Measurements from ENCODE around the gene ZCCHC14. TPM values are rescaled to one million over a fixed set of nuclear protein-coding genes. Genes with fewer than 3 reads are reported as not detected.
A peak's percentile ranks its signal among the peaks of the same experiment; 100 is the strongest.

ZCCHC14 gene
- total and polyA plus RNA-seq, 10 of the 15 experiments (the other 5 are each of a cell fraction or from before 2014, with no cell fraction given): 0.02 to 0.26 (median 0.05) TPM; not detected in 3

- H3K79me2 ChIP-seq (ENCODE audit: control insufficient read depth, insufficient read depth, low read length): no peaks in the 10 kb centered on the region
- H3K4me3 ChIP-seq: no peak overlapping the region
- 62% methylated on average over 23 of the region's 23 CpGs for WGBS (ENCODE audit: insufficient coverage, insufficient replicate concordance, low lambda C conversion rate, missing lambda C conversion rate)
- H3K27ac ChIP-seq (ENCODE audit: control insufficient read depth, insufficient read depth): no peak overlapping the region
- H3K4me1 ChIP-seq (ENCODE audit: control insufficient read depth, insufficient read depth, low read length): no peaks in the 10 kb centered on the region
- H3K4me2 ChIP-seq (ENCODE audit: control insufficient read depth, insufficient read depth): no peak overlapping the region
- ChIA-PET SMC1A (ENCODE audit: uncharacterized antibody, unreplicated experiment) (interaction anchor here (1.2 kb wide), 2 partner anchors 41 to 352 kb away, joined by 3 to 4 read pairs; no protein-coding TSS in a partner anchor), POLR2A (interaction anchor here (0.6 kb wide), 1 partner anchor 16 kb away, joined by 3 read pairs; no protein-coding TSS in a partner anchor), CTCF (interaction anchor here (1.0 to 1.3 kb wide), 4 partner anchors 22 to 347 kb away, joined by 3 to 6 read pairs (median 4); no protein-coding TSS in a partner anchor), RAD21 (ENCODE audit: unreplicated experiment) (interaction anchor here (0.6 to 1.2 kb wide), 3 partner anchors 9 to 353 kb away, joined by 3 to 4 read pairs (median 3); no protein-coding TSS in a partner anchor)
- DNase-seq (ENCODE audit: low read depth, low spot score) (no peak), FAIRE-seq (peak; percentile 73), ATAC-seq (no peak)
- H3K36me3 ChIP-seq (ENCODE audit: control insufficient read depth in 2 of 2, insufficient read depth in 2 of 2, low read length in 1 of 2): no peaks in the 10 kb centered on the region
- peaks cover 0 to 2% of the 10 kb centered on the region in 2 experiments; a peak in 1 of 4 replicates for H3K27me3 ChIP-seq (replicated peaks in 1 of 2; ENCODE audit: control insufficient read depth in 2 of 2, insufficient read depth in 2 of 2, low read length in 1 of 2)
- intact Hi-C loops (cut with micrococcal nuclease; ENCODE audit: unreplicated experiment) (loop anchor here (5.0 kb wide), 1 partner anchor 220 kb away; no protein-coding TSS in a partner anchor), in situ Hi-C loops (cut with MboI) (no loop called here)
- BruUV-seq (replicated peaks): no TSS peak
- no peak overlapping the region for H2AFZ ChIP-seq (ENCODE audit: control insufficient read depth, low read depth, low read length)
- H3K9ac ChIP-seq (ENCODE audit: control insufficient read depth, insufficient read depth, low read length): no peak overlapping the region
- no peak for TF ChIP-seq RB1 (IDR thresholded peaks at IDR 0.05; ENCODE audit: borderline replicate concordance)
- TF ChIP-seq RAD21 (IDR thresholded peaks at IDR 0.05; ENCODE audit: insufficient read depth, low read depth, low read length): peak; percentile 38
- no peak for TF ChIP-seq TCF3 (IDR thresholded peaks at IDR 0.05; ENCODE audit: borderline replicate concordance, insufficient read depth, low read depth, low read length)
- no peak for TF ChIP-seq SREBF1 (IDR thresholded peaks at IDR 0.05; ENCODE audit: low read length)
- no peak for TF ChIP-seq TCF12 (IDR thresholded peaks at IDR 0.05; ENCODE audit: low read depth, low read length)
- TF ChIP-seq SMC3 (IDR thresholded peaks at IDR 0.05; ENCODE audit: borderline replicate concordance, low read length): peak; percentile 48; the same call in 1 of the 2 replicates
- TF ChIP-seq POLR2AphosphoS2 (IDR thresholded peaks at IDR 0.05; ENCODE audit: low read depth, low read length): no peak
- TF ChIP-seq YBX1 (IDR thresholded peaks at IDR 0.05): no peak
- TF ChIP-seq SUPT20H (IDR thresholded peaks at IDR 0.05; ENCODE audit: borderline replicate concordance, control insufficient read depth, low read depth, low read length): no peak
- no peak for TF ChIP-seq CHD2 (IDR thresholded peaks at IDR 0.05; ENCODE audit: borderline replicate concordance, low read depth, low read length)
- TF ChIP-seq BMI1 (IDR thresholded peaks at IDR 0.05; ENCODE audit: borderline replicate concordance): no peak
- TF ChIP-seq ZNF592 (IDR thresholded peaks at IDR 0.05): no peak
- peak; percentile 12 to 36 (median 30); a peak in 3 of 6 replicates for TF ChIP-seq CTCF (IDR thresholded peaks at IDR 0.05 in 2 of 3, conservative IDR thresholded peaks at IDR 0.05 in 1 of 3; ENCODE audit: control insufficient read depth in 2 of 3, extremely low read depth in 1 of 3, insufficient read depth in 1 of 3, low read depth in 3 of 3, low read length in 3 of 3)
- no peaks in the 10 kb centered on the region; the same call in 1 of the 2 replicates for H4K20me1 ChIP-seq (ENCODE audit: control insufficient read depth, insufficient read depth)
- H3K9me3 ChIP-seq (replicated peaks; ENCODE audit: control insufficient read depth, insufficient read depth, low read length): no peaks in the 10 kb centered on the region; the same call in 2 of the 3 replicates
Measured at GRCh38 chr16:87416826-87417527, 75.8 kb downstream of the ZCCHC14 start.
